Measurements from ENCODE around the gene HDAC4. TPM values are rescaled to one million over a fixed set of nuclear protein-coding genes. Genes with fewer than 3 reads are reported as not detected.

The HDAC4 gene
- total RNA-seq, 8 experiments from 2014 or later, result 12.2 to 55.7 (median 18.1) TPM

DNA sequence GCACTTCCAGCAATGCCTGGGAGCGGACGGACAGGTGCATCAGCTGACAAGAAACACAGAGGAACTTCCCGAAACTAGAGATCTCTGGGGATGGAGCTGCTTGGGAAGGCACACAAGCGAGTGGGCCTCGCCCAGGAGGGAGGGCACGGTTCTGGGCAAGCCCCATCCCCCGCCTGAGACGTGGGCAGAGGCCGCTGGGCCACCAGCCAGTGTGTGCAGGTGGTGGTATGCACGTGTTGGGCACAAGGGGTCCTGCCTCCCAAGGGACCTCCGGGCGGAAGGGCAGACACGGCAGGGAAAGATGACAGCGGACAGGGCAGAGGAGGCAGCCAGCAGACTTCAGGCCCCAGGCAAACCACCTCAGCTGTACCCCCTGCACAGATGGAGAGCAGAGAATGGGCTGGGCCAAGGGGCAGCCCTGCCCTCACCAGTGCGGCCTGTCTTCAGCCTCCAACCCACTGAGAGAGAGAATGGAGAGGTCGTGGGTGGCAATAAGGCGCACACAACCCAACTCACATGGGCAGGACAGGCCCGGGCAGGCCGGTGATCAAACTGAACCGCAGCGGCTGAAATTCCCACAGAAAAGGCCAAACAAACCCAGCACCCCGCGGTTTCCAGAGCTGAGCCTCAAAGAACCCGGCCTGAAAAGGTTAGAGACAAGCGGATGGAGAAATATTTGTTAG is 51.2 kb downstream of the HDAC4 start:
- no peak for ATAC-seq (replicated peaks in 6 of 8)
- H3K27ac ChIP-seq, result no peak overlapping the region
- WGBS, 10 experiments, result 68 to 100% (median 90%) methylated on average over 2 to 9 of the region's 25 CpGs; no CpG with 5 or more reads in 1 of the 10 experiments
- no peak overlapping the region for H3K4me3 ChIP-seq
- H3K4me1 ChIP-seq (replicated peaks in 1 of 2), result peaks cover 3 to 4% of the 10 kb centered on the region in 2 donors
- in situ Hi-C loops (cut with MboI; ENCODE audit: low pct_unique_long_range_greater_than_20kb in 2 of 9, low sequenced_read_pairs in 9 of 9, unreplicated experiment in 9 of 9), result no loop called here

DNA sequence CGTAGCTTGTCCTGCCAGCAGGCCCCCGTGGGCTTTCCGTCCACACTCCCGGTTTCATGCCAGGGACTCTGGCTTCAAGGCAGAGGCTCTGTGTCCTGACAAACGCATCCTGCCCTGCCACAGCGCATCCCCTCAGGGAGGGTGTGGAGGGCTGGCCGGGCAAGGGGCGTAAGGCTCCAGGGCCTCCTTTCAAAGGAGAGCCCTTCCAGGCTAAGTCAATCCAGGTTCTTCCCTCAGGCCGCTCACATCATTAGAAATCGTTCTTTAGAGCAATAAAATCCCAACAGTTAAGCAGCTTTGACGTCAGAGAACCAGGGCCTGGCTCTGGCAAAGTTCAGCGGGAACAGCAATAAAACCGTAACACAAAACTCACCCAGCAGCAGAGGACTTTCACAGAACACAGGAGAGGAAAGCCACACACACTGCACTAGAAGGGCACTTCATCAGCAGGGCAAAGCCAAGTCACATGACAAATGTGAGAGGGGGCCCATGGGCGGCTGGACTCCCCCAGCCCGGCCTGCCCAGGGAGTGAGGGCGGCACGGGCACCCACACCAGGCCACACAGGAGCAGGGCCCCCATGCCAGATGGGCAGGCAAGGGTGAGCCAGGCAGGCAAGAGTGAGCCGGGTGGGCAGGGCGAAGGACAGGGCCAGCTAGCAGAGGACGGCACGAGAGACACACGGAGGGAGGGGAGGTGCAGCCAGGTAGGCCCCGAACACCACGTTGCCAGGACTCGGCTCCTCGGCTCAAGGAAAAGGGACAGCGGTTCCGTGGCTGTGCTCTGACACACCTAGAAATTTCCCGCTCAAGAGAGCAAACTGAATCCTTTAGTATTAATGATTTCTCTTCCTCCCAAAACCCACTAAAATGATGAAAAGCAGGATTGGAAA is 52.0 kb downstream of the HDAC4 start:
- no peak overlapping the region for H3K4me3 ChIP-seq
- peaks cover under 1 to 9% of the 10 kb centered on the region in 2 donors for H3K4me1 ChIP-seq (replicated peaks in 1 of 2)
- in situ Hi-C loops (cut with MboI; ENCODE audit: low pct_unique_long_range_greater_than_20kb in 2 of 9, low sequenced_read_pairs in 9 of 9, unreplicated experiment in 9 of 9), result no loop called here
- no peak for ATAC-seq (replicated peaks in 6 of 8)
- no peak overlapping the region for H3K27ac ChIP-seq
- WGBS, 10 experiments, result 20 to 100% (median 84%) methylated on average over 1 to 12 of the region's 29 CpGs; no CpG with 5 or more reads in 2 of the 10 experiments

DNA sequence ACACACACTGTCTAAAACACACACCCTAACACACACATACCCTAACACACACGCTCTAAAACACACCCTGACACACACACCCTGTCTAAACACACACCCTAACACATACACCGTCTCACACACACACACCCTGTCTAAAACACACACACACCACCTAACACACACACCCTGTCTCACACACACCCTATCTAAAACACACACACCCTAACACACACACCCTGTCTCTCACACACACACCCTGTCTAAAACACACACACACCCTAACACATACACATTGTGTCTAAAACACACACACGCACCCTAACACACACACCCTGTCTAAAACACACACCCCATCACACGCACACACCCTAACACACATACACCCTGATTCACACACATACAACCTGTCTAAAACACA is 54.1 kb downstream of the HDAC4 start:
- no peak for ATAC-seq (replicated peaks in 6 of 8)
- Histone ChIP-seq H3K4me3 (no peak overlapping the region), H3K4me1 (replicated peaks in 1 of 2) (peaks cover 0 to 9% of the 10 kb centered on the region in 2 donors), H3K27ac (no peak overlapping the region)
- in situ Hi-C loops (cut with MboI; ENCODE audit: low pct_unique_long_range_greater_than_20kb in 2 of 9, low sequenced_read_pairs in 9 of 9, unreplicated experiment in 9 of 9), result no loop called here
- WGBS, 10 experiments, result 83 to 100% (median 96%) methylated on average over 1 to 4 of the region's 4 CpGs; no CpG with 5 or more reads in 4 of the 10 experiments

DNA sequence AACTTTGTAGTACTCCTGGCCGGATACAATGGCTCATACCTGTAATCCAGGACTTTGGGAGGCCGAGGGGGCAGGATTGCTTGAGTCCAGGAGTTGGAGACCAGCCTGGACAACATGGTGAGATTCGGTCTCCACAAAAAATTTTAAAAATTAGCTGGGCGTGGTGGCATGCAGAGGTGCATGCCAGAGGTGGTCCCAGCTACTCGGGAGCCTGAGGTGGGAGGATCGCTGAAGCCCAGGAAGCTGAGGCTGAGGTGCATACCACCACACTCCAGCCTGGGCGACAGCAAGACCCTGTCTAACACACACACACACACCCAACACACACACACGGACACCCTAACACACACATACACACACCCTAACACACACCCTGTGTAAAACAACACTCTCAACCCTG is 55.6 kb downstream of the HDAC4 start:
- 80 to 100% (median 94%) methylated on average over 1 to 6 of the region's 8 CpGs; no CpG with 5 or more reads in 3 of the 10 experiments for WGBS, 10 experiments
- Histone ChIP-seq H3K4me3 (no peak overlapping the region), H3K4me1 (replicated peaks in 1 of 2) (peaks cover 0 to 9% of the 10 kb centered on the region in 2 donors), H3K27ac (no peak overlapping the region)
- no peak for ATAC-seq (replicated peaks in 6 of 8)
- in situ Hi-C loops (cut with MboI; ENCODE audit: low pct_unique_long_range_greater_than_20kb in 2 of 9, low sequenced_read_pairs in 9 of 9, unreplicated experiment in 9 of 9), result no loop called here

DNA sequence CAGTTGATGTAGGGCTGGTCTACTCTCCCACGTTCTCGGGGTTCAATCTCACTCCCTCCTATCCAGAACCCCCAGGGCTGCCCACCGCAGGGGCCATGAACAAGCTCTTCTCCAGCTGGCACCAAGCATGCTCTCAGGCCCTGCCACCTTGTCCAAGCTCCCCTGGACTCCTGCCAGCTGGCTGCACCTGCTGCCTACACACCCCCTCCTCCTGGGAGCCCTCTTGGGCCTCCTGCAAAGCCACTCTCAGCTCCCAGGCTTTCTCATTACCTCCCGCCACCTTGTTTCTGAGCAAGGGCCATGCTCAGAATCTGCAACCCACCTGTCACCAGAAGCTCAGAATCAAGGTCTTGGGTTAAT is 56.0 kb downstream of the HDAC4 start:
- H3K4me3 ChIP-seq, result no peak overlapping the region
- no peak for ATAC-seq (replicated peaks in 6 of 8)

DNA sequence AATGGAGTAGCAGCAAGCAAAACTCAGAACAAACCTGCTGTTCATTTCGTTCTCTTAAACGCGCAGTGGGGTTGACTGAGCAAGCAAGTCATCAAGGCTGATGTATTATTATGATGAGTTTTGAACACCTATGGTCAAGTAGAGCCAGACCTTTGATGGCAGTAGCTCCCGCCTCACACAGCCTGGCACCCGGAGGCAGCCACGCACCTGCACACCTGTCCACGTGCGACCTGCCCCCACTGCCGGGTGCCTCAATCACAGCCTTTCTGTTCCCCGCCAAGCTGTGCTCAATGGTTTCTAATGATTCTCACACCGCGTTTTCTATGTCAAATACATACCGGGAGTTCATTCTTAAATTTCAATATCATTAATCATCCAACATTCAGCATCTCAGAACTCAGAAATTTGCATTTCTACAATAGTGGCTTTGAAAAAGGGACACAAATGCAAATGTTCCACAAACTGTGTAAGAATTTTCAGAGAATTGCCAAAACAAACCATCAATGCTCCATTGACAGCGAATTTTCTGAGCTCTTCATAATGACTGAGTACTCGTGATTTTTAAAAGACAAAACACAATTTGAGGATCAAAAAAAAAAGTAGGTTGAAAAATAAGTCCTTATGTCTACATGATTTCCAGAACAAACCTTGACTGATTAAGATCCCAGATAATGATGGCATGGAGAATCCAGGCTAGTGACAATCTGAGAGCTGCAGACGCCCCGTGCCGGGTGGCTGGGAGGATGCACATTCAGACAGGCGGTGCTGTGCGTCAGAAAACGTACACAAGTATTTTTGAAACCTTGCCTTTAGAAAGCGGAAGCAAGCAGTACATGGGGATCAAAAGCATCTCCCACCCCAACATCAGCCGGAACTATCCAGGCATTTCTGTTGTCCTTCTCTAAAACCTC is 56.6 kb downstream of the HDAC4 start:
- no peak for ATAC-seq (replicated peaks in 6 of 8)
- WGBS, 10 experiments, result 40 to 95% (median 89%) methylated on average over 2 to 19 of the region's 23 CpGs; no CpG with 5 or more reads in 1 of the 10 experiments
- Histone ChIP-seq H3K27ac (no peak overlapping the region), H3K4me1 (replicated peaks in 1 of 2) (peaks cover 0 to 9% of the 10 kb centered on the region in 2 donors), H3K4me3 (no peak overlapping the region)
- in situ Hi-C loops (cut with MboI; ENCODE audit: low pct_unique_long_range_greater_than_20kb in 2 of 9, low sequenced_read_pairs in 9 of 9, unreplicated experiment in 9 of 9), result no loop called here

More for the DNA sequence above, 56.0 kb downstream of the HDAC4 start:
- WGBS, 10 experiments, result 90 to 100% (median 100%) methylated on average over 1 to 4 of the region's 4 CpGs; no CpG with 5 or more reads in 3 of the 10 experiments
- H3K27ac ChIP-seq, result no peak overlapping the region
- peaks cover 0 to 9% of the 10 kb centered on the region in 2 donors for H3K4me1 ChIP-seq (replicated peaks in 1 of 2)
- in situ Hi-C loops (cut with MboI; ENCODE audit: low pct_unique_long_range_greater_than_20kb in 2 of 9, low sequenced_read_pairs in 9 of 9, unreplicated experiment in 9 of 9), result no loop called here

DNA sequence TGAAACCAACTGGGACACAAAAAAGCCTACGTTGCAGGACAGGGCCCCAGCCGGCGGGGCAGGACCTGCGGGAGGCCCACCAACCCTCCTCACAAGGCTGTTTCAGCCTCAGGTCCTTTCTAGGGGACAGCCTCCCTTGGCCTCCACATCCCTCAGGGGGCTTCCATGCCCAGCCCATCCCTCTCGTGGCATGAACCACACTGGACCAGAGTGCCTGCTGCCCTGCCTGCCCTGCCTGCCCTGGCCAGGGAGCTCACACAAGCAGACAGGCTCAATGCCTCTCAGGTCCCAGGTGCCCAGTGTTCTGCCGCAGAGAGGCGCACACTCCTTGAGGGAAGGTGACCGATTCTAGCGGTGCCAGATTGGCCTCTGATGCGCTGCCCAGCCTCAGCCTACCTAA is 57.4 kb downstream of the HDAC4 start:
- in situ Hi-C loops (cut with MboI; ENCODE audit: low pct_unique_long_range_greater_than_20kb in 2 of 9, low sequenced_read_pairs in 9 of 9, unreplicated experiment in 9 of 9), result no loop called here
- H3K27ac ChIP-seq, result no peak overlapping the region
- H3K4me1 ChIP-seq (replicated peaks in 1 of 2), result peaks cover 0 to 9% of the 10 kb centered on the region in 2 donors
- WGBS, 10 experiments, result 79 to 100% (median 100%) methylated on average over 1 to 5 of the region's 10 CpGs; no CpG with 5 or more reads in 5 of the 10 experiments
- no peak overlapping the region for H3K4me3 ChIP-seq
- ATAC-seq (replicated peaks in 6 of 8), result no peak

DNA sequence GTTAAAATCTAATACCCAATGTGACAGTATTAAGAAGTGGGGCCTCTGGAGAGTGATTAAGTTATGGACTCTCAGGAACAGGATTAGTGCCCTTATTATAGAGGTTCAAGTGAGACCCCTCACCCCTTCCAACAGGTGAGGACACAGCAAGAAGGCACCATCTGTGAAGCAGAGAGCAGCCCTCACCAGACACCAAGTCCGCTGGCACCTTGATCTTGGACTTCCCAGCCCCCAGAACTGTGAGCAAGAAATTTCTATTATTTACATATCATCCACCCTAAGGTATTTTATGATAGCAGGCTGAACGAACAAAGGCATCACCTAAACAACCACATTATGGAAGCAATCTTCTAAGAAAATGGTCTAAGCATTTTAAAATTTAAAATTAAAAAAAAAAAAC is 59.0 kb downstream of the HDAC4 start:
- in situ Hi-C loops (cut with MboI; ENCODE audit: low pct_unique_long_range_greater_than_20kb in 2 of 9, low sequenced_read_pairs in 9 of 9, unreplicated experiment in 9 of 9), result no loop called here
- no peak for ATAC-seq (replicated peaks in 6 of 8)
- H3K27ac ChIP-seq, result no peak overlapping the region
- H3K4me3 ChIP-seq, result no peak overlapping the region
- peaks cover 0 to 9% of the 10 kb centered on the region in 2 donors for H3K4me1 ChIP-seq (replicated peaks in 1 of 2)
- WGBS, 10 experiments, result 71 to 100% (median 91%) methylated on average over 1 to 2 of the region's 2 CpGs

DNA sequence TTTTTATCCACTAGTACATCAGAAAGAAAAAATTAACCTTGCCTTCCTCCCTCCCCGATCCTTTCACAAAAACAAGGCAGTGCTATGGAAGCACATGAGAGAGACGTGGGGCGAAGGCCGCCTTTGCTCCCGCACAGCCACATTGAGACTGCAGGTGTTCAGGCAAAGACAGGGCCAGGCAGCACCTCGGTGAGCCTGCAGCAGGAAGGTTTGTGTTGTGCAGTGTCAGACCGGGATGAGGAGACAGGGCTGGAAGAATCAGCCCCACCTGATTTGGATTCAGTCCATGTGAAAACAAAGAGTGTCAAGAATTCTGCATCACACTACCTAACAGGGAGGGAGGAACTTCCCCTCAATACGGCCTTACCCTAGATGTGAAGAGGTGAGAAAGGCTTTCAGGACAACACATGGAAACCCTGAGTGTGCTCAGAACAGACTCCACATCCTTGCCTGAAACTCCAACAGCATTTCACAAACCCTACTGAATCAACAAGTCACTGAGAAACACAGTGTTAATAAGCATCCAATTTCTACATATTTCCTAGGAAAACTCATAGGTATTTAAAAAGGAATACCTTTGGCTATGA is 59.6 kb downstream of the HDAC4 start:
- Histone ChIP-seq H3K27ac (no peak overlapping the region), H3K4me3 (no peak overlapping the region), H3K4me1 (replicated peaks in 1 of 2) (peaks cover 0 to 9% of the 10 kb centered on the region in 2 donors)
- in situ Hi-C loops (cut with MboI; ENCODE audit: low pct_unique_long_range_greater_than_20kb in 2 of 9, low sequenced_read_pairs in 9 of 9, unreplicated experiment in 9 of 9), result no loop called here
- 80 to 100% (median 90%) methylated on average over 1 to 6 of the region's 8 CpGs; no CpG with 5 or more reads in 4 of the 10 experiments for WGBS, 10 experiments
- no peak for ATAC-seq (replicated peaks in 6 of 8)

DNA sequence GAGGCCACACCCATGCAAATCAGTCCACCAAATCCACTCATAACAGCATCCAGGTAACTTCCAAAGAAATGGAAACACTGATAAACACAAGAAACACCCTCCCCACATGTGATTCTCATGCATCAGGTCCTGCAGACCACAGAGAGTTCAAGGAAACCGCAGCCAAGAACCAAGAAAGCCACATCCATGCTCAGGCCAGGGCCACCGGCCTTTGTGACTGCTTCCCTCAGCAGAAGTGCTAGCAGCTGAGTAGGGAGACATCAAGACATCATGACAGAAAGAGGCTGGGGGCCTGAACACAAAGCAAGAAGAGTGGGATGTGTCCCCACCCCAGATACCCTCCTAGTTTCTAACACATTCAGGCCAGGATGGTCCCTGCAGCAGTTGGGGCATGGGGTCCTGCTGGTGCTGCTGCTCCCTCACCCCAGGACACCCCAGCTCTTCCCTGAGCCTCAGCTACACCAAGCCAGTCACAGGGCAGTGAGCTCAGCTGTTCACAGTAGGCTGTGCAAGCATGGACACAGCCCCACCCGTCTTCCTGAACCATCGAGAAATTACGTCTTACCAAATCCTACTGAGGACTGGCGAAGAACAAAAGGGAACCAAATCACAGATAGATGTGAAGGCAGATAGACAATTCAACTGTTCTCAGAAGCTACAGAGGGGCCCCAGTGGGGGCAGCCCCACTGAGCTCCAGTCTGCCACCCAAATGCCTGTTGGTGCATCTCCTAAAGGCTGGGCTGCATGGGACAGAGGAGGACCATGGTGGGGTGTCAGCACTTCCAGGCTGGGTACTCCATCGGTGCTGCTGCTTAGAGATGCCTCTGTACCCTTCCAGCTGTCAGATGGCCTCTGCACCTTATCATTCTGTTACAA is 60.9 kb downstream of the HDAC4 start:
- Histone ChIP-seq H3K4me1 (replicated peaks in 1 of 2) (peaks cover 0 to 9% of the 10 kb centered on the region in 2 donors), H3K27ac (no peak overlapping the region), H3K4me3 (no peak overlapping the region)
- peak in 2 of 8 experiments; percentile 23 to 52 for ATAC-seq (replicated peaks in 6 of 8)
- 100% methylated on average over 1 to 4 of the region's 7 CpGs; no CpG with 5 or more reads in 8 of the 10 experiments for WGBS, 10 experiments
- in situ Hi-C loops (cut with MboI; ENCODE audit: low pct_unique_long_range_greater_than_20kb in 2 of 9, low sequenced_read_pairs in 9 of 9, unreplicated experiment in 9 of 9), result no loop called here

DNA sequence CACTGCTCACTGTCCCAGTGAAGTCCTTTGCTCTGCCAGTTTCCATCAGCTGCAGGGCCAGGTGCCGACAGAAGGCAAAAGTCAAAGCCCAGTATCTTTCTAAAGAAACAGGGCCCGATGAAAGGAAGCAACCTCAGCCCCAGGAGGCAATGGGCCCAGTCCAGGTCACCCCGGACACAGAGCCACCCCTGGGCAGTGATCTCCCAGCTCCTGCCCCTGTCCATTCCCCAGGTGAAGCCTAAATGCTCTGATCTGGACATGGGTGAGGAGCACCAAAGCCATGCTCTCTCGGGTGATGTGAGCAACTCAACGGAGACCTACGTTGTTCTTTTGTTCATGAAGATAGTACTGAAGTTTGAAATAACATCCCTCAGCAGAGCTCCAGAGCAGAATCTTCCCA is 61.6 kb downstream of the HDAC4 start:
- no peak overlapping the region for H3K27ac ChIP-seq
- in situ Hi-C loops (cut with MboI; ENCODE audit: low pct_unique_long_range_greater_than_20kb in 2 of 9, low sequenced_read_pairs in 9 of 9, unreplicated experiment in 9 of 9), result no loop called here
- no peak for ATAC-seq (replicated peaks in 6 of 8)
- H3K4me1 ChIP-seq (replicated peaks in 1 of 2), result peaks cover 0 to 1% of the 10 kb centered on the region in 2 donors
- 75 to 95% methylated on average over 4 to 5 of the region's 6 CpGs; no CpG with 5 or more reads in 8 of the 10 experiments for WGBS, 10 experiments
- H3K4me3 ChIP-seq, result no peak overlapping the region

Data from motor neuron (in vitro differentiated cells).